CD4-positive, alpha-beta T cell treated with Interleukin-2 at 100 ng/mL for 4 hours (primary cell): ENCODE results near the gene ZNF581.

Experiments used
- DNase-seq: peaks from one replicate; pipeline ENCODE4 v3.0.0-alpha.2; 2020; ENCODE audit warnings: low spot score

Gene ZNF581, protein sequence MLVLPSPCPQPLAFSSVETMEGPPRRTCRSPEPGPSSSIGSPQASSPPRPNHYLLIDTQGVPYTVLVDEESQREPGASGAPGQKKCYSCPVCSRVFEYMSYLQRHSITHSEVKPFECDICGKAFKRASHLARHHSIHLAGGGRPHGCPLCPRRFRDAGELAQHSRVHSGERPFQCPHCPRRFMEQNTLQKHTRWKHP

DNA sequence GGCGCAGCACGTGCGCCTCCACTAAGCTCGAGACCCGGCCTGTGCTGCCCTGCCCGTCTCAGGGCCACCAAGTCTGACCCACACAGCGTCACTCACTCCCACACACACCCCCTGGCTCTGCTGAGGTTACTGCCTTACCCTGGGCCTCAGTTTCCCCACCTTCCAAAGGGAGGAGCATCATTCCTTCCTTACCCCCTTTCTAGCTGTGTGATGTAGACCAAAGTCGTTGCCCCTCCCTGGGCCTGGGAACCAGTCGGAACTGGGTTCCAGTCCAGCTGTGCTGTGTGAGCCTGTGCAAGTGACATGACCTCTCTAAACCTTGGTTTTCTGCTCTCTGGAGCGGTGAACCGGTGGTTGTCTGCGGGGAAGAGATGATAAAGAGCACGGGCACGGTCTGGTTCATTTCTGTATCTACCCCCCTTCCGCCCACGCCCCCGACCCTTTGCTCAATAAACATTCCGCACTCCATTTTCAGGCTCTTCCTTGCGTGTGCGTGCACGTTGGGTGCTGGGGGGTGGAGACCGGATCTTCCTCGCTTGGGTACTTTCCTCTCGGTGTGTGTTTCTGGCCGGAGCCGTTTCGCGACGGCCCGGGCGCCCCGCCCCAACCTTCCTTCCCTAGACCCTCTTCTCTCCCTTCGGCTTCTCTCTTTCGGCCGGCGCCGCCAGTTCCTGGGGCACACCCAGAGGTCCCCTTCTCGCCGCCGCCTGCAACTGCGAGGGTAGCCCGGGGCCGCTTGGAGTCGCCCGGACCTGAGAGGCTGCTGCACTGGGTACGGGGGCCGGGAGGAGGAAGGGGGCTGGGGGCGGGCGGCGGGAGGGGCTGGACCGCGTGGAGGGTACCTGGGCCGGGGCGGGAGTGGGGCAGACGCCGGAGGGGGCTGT, at the start of gene ZNF581:
Gene ZNF581, plus strand, starts transcription at position 647 of the 884 bp plus-strand sequence. CDS start 923 bp downstream, outside the sequence.
- DNase-seq = peak; percentile 83

DNA sequence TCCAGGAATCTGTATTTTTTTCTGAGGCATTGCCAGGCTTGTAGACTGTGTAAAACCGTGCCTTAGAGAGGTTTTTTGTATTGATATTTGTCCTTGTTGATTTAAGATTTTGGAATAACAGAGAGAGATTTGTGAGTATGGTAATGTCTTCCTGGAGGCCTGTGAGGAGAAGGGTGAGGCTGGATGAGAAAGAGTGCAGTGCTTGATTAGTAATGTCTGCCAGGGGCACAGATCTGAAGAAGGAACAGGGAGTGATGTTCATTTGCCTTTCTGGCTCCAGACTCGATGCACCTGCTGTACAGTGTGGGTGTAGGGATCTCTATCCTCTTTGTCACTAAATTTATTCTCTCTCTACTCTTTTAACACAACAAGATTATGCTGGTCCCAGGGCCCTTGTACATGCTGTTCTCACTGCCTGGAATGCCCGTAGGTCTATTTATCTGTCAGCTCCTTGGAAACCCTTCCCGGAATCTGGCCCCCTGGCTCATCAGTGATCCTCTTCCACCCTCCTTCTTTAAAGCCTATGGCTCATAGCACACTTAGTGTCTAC, 48.4 kb upstream of the ZNF581 start:
- no peak for DNase-seq

GRCh38 chr19:55596304-55596703, 47.1 kb upstream of the ZNF581 start:
- no peak for DNase-seq

DNA sequence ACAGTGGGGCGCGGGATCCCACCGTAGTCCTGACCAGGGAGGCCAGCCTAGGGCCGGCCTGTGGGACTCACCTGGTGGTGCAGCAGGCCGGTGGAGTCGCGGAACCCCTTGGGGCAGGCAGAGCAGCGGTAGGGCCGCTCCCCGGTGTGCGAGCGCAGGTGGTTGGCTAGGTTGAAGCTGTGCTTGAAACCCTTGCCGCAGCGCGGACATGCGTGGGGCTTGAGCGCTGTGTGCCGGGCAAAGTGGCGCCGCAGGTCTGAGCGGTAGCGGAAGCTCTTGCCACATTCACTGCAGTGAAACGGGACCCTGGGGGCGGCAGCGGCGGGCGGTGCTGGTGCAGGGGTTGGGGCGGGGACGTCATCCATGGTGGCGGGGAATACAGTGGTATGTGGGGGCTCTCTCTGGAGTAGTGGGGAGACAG, 45.9 kb upstream of the ZNF581 start:
- DNase-seq = no peak

DNA sequence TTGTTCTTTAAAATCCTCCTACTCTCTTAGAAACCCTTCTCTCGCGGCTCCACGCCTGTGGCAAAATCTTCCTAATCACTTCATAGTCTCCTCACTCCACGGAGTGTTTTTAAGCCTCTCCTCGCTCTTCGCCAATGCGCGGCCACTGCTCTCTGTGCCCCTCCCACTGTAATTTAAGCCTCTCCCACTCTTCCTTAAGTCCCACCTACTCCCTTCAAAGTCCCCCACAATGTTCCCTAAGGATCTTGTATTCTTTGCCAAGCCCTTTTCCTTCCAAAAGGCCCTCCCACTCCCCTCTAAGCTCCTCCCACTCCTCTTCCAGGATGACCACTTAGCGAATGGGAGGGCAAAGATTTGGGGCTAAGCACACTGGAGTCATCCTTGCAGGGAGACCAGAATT, 45.4 kb upstream of the ZNF581 start:
- DNase-seq = no peak

GRCh38 chr19:55598719-55599467, 44.6 kb upstream of the ZNF581 start:
- DNase-seq = peak; percentile 91

DNA sequence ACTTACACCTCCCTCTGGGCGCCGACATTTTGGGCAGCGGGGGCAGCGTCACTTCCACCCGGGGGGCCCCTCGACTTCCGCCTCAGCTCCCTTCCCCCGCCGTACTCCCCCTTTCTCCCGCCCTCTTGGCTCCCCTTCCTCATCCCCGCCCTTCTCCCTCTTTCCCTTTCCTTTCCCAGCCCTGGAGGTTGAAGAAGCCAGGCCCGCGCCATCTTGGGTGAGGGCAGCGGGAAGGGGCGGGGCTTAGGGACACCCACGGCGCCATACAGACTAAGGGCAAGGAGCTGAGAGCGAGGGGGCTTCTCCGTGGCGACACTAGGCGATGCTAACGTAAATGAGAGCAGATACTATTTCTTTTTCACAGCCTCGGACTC, 44.0 kb upstream of the ZNF581 start, which contains the start of gene FIZ1:
Gene FIZ1, minus strand, starts transcription at position 50 of the 374 bp plus-strand sequence. CDS start 1,652 bp downstream, outside the sequence.
- DNase-seq = peak; percentile 99

DNA sequence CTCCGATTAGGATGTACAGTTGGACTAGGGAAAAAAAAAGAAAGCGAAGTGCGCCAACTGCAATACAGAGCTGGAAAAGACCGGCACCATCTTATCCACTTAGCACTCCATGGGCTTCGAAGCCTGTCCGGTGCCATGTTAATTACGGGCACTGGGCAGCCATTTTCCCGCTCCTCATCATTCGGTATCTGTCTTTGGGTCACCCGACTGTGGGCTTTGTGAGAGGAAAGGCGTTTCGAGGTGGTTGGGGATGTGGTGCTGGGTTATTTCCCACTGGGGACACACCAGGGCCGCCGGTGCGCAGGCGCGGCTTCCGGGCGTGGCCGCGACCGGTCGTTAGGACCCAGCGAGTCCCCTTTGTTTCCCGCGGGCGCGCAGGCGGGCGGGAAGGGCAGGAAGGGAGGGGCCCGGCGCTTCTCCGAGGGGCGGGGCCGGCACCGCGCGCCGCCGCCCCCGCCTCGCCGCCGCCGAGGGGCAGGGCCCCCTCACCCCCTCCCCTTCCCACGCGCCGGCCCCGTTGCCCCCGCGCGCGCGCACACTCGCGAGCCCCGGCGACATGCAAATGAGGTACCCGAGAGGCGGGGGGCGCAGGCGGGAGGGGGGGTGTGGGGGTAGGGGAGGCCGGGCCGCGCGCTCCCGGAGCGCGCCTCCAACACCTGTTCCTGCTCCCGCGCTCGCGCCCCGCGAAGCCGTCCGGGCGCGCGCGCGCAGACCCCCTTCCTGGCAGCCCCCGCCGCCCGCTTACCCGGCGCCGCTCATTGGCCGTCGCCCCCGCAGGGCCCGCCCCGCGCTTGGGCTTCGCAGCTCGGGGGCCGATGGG, 43.4 kb upstream of the ZNF581 start, which contains the start of gene ZNF524:
Gene ZNF524, plus strand, starts transcription at position 447 of the 820 bp plus-strand sequence. CDS start 1,825 bp downstream, outside the sequence.
- DNase-seq = peak; percentile 87

- DNase-seq = no peak
Observed at GRCh38 chr19:55600662-55601028, 42.8 kb upstream of the ZNF581 start.

GRCh38 chr19:55601084-55601483, 42.4 kb upstream of the ZNF581 start:
- DNase-seq = no peak

DNA sequence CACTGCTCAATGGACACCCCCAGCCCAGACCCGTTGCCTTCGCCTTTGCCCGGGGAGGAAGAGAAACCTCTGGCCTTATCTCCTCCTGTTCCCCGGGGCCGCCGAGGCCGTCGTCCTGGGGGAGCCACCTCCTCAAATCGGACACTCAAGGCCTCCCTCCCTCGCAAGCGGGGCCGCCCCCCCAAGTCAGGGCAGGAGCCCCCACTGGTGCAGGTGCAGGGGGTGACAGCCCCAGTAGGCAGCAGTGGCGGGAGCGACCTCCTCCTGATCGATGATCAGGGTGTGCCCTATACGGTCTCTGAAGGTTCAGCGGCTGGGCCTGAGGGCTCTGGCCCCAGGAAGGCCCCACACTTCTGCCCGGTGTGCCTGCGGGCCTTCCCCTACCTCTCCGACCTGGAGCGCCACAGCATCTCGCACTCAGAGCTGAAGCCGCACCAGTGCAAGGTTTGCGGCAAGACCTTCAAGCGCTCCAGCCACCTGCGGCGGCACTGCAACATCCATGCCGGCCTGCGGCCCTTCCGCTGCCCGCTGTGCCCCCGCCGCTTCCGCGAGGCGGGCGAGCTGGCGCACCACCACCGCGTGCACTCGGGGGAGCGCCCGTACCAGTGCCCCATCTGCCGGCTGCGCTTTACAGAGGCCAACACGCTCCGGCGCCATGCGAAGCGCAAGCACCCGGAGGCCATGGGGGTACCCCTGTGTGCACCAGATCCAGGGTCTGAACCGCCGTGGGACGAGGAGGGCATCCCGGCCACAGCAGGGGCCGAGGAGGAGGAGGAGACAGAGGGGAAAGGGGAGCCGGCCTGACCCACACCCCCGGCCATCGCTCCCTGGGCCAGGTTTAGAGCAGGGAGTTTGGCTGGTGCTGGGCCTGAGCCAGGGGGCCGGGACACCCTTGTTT, 41.1 kb upstream of the ZNF581 start:
- no peak for DNase-seq

GRCh38 chr19:55603115-55603514, 40.3 kb upstream of the ZNF581 start:
- no peak for DNase-seq

- DNase-seq = no peak
Observed at GRCh38 chr19:55603581-55604292, 39.7 kb upstream of the ZNF581 start.

DNA sequence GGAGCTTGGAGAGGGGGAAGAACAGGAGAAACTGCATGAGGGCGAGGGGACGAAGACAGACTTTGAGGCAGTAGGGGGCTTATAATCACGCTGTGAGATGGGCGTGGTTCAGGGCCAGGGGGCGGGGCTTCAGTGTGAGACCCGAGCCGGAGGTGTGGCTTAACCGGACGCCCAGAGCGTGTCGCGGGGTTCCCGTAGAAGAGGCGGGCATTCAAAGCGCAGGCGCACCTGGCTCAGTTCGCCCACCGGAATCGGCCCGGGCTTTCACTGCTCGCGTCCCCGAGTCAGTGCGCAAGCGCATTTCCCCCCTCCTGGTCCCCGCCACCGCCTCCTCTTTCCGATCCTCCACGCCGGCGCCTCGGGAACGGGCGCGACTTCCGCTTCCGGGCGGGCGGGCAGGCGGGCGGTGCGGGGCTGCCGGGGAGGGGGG, 38.2 kb upstream of the ZNF581 start:
- peak; percentile 97 for DNase-seq

DNA sequence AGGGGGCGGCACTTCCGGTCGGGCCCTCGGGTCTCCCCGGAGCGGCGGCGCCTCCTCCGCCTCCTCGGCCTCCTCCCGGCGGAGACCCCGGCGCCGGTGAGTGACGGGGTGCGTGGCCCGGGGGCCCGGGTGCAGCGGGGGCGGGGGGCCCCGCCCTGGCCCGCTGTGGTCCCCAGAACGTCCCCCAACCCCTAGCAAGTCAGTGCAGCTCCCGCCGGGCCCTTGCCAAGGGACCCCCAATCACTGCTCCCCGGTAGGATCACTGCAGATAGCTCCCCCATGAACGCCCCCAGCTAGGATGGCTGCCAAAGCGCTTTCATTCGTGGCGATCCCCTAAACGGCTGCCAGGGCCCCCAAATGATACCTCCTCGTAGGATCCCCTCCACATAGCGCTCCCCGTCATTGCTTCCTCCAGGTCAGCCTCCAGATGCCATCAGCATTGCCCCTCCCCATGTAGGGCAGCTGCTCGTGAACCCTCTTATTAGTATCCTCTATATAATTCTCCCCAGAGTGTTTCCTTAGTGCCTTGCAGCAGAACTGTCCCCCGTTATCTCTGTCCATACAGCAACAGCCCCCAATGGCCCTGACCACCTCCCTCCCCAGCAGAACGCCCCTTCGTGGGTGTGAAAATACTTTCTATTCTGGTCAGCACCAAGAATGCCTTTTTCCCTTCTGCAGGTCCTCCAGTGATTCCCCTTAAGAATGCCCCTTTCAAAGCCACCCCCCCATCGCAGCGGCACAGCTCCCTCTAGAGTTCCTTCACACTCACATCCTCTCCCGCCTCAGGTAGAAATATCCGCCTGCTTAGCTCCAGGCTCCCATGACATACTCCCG, 37.6 kb upstream of the ZNF581 start, which contains the start of gene ZNF865:
Gene ZNF865, plus strand, starts transcription at position 11 of the 834 bp plus-strand sequence. CDS start 7,972 bp downstream, outside the sequence.
- peak; percentile 66 for DNase-seq

- no peak for DNase-seq
Observed at GRCh38 chr19:55606471-55606787, 37.0 kb upstream of the ZNF581 start.

DNA sequence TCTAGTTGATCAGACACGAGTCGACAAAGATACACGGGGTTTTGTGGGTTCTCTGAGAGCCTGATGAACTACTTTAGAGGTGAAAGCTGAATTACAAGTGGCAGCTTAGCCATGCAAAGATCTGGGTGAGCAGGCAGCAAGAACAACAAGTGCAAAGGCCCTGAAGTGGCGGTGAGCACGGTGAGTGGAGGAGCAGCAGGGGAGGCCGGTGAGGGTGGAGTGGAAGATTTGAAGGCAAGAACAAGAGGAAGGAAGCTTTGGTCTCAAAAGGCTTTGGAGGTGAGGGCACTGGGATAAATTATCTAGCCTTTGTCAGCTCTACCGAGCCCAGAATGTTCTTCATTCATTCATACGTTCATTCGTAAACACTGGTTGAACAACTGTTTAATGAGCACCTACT, 36.6 kb upstream of the ZNF581 start:
- no peak for DNase-seq

- no peak for DNase-seq
Observed at GRCh38 chr19:55609326-55609725, 34.1 kb upstream of the ZNF581 start.
